Raji (cell line): ENCODE data around the gene UMAD1.

Experiments
- POLR2A ChIP-seq: IDR thresholded peaks from 2 replicates; pipeline ENCODE4 v1.6.1; 2011; ENCODE audit warnings: low read depth, low read length, control low read depth; ENCODE audit not compliant: insufficient read depth

The UMAD1 gene

GRCh38 chr7:7673240-7673550 lies 32.6 kb downstream of the UMAD1 start:
- no peak for TF ChIP-seq POLR2A

GRCh38 chr7:7675686-7676085 lies 35.1 kb downstream of the UMAD1 start:
- TF ChIP-seq POLR2A, result no peak

- no peak for TF ChIP-seq POLR2A
Measured at GRCh38 chr7:7681191-7681935, 40.8 kb downstream of the UMAD1 start.

- no peak for TF ChIP-seq POLR2A
Measured at GRCh38 chr7:7681936-7682329, 41.4 kb downstream of the UMAD1 start.

GRCh38 chr7:7682861-7683260 lies 42.3 kb downstream of the UMAD1 start:
- TF ChIP-seq POLR2A, result no peak

- TF ChIP-seq POLR2A, result no peak
Measured at GRCh38 chr7:7686811-7687508, 46.4 kb downstream of the UMAD1 start.

- TF ChIP-seq POLR2A, result no peak
Measured at GRCh38 chr7:7687800-7688199, 47.2 kb downstream of the UMAD1 start.

- TF ChIP-seq POLR2A, result no peak
Measured at GRCh38 chr7:7688310-7688709, 47.8 kb downstream of the UMAD1 start.

- TF ChIP-seq POLR2A, result no peak
Measured at GRCh38 chr7:7688956-7689355, 48.4 kb downstream of the UMAD1 start.

- no peak for TF ChIP-seq POLR2A
Measured at GRCh38 chr7:7693881-7694280, 53.3 kb downstream of the UMAD1 start.

GRCh38 chr7:7694542-7694941 lies 54.0 kb downstream of the UMAD1 start:
- TF ChIP-seq POLR2A, result no peak

- no peak for TF ChIP-seq POLR2A
Measured at GRCh38 chr7:7695111-7695817, 54.7 kb downstream of the UMAD1 start.

- TF ChIP-seq POLR2A, result no peak
Measured at GRCh38 chr7:7696458-7697119, 56.0 kb downstream of the UMAD1 start.

GRCh38 chr7:7698930-7699329 lies 58.4 kb downstream of the UMAD1 start:
- no peak for TF ChIP-seq POLR2A

GRCh38 chr7:7699380-7699779 lies 58.8 kb downstream of the UMAD1 start:
- no peak for TF ChIP-seq POLR2A

- TF ChIP-seq POLR2A, result no peak
Measured at GRCh38 chr7:7699970-7700369, 59.4 kb downstream of the UMAD1 start.
